GM12878 (cell line): Measurements from ENCODE around the gene CRHR2. TPM values are rescaled to one million over a fixed set of nuclear protein-coding genes. Genes with fewer than 3 reads are reported as not detected.

Experiments used
- ATAC-seq: fragments of 200-7000 bp; cut with Tn5 transposase; 3 replicates; pipeline ENCODE4 v1.9.1; 2020; ENCODE audit warnings: mild to moderate bottlenecking, moderate library complexity
- BruUV-seq: library from RNA; stranded (reverse); fragments of 400-500 nt; replicated peaks from 2 replicates; lab custom pipeline; 2021; lab: Mats Ljungman, UMichigan
- CTCF ChIA-PET: fragments of 300-600 bp; sonication (Branson Sonifier 250); formaldehyde crosslinking; extraction: SDS; loops from one replicate; lab custom pipeline; 2021; ENCODE audit warnings: inconsistent platforms; lab: Yijun Ruan, JAX
- POLR2A ChIA-PET: fragments of 350-600 bp; formaldehyde crosslinking; extraction: SDS; loops from one replicate; lab custom pipeline; 2021; ENCODE audit warnings: inconsistent platforms; lab: Charles Lee
- RAD21 ChIA-PET: fragments of 300-600 bp; sonication (Branson Sonifier 250); formaldehyde crosslinking; loops from one replicate; lab custom pipeline; 2023; ENCODE audit warnings: antibody characterized with exemption; ENCODE audit not compliant: unreplicated experiment; lab: Charles Lee
- SMC1A ChIA-PET: fragments of 300-600 bp; sonication (Branson Sonifier 250); formaldehyde crosslinking; loops from one replicate; lab custom pipeline; 2023; ENCODE audit not compliant: unreplicated experiment, uncharacterized antibody; lab: Charles Lee
- DNase-seq: peaks from one replicate; pipeline ENCODE4 v3.0.0-alpha.2; 2011; ENCODE audit warnings: low read depth, low spot score
- FAIRE-seq: peaks from 3 replicates; lab custom pipeline; 2011; peaks lifted over from hg19 to GRCh38; lab: Jason Lieb, UNC
- H2AFZ ChIP-seq: 2 replicates; pipeline ENCODE4 v1.6.0; 2011; ENCODE audit warnings: low read depth, low read length, control low read depth; ENCODE audit not compliant: control insufficient read depth
- H3K27ac ChIP-seq: 2 replicates; pipeline ENCODE4 v1.5.1; 2011; ENCODE audit warnings: control low read depth; ENCODE audit not compliant: control insufficient read depth, insufficient read depth
- H3K27me3 ChIP-seq, 2 experiments: replicated peaks in 1 of 2; 2 replicates each; pipeline versions ENCODE4 v1.6.0 to v1.6.1; 2011; ENCODE audit warnings: low read length in 1 of 2; ENCODE audit not compliant: control insufficient read depth in 2 of 2, insufficient read depth in 2 of 2
- H3K36me3 ChIP-seq, 2 experiments: 2 replicates each; pipeline ENCODE4 v1.5.1; 2011; ENCODE audit warnings: low read length in 1 of 2; ENCODE audit not compliant: control insufficient read depth in 2 of 2, insufficient read depth in 2 of 2
- H3K4me1 ChIP-seq: 2 replicates; pipeline ENCODE4 v1.6.1; 2011; ENCODE audit warnings: mild to moderate bottlenecking, low read length, moderate library complexity, mixed read lengths; ENCODE audit not compliant: control insufficient read depth, insufficient read depth
- H3K4me2 ChIP-seq: 2 replicates; pipeline ENCODE4 v1.6.0; 2011; ENCODE audit warnings: control low read depth; ENCODE audit not compliant: control insufficient read depth, insufficient read depth
- H3K4me3 ChIP-seq: fragments of 200-600 bp; sonication (generic); 2 replicates; pipeline ENCODE4 v1.5.1; 2016
- H3K79me2 ChIP-seq: 2 replicates; pipeline ENCODE4 v1.6.0; 2011; ENCODE audit warnings: low read length; ENCODE audit not compliant: control insufficient read depth, insufficient read depth
- H3K9ac ChIP-seq: 2 replicates; pipeline ENCODE4 v1.8.0; 2011; ENCODE audit warnings: low read length, control low read depth, mixed read lengths; ENCODE audit not compliant: control insufficient read depth, insufficient read depth
- H3K9me3 ChIP-seq: replicated peaks from 3 replicates; pipeline ENCODE4 v1.5.1; 2011; ENCODE audit warnings: mild to moderate bottlenecking, low read length; ENCODE audit not compliant: control insufficient read depth, insufficient read depth
- H4K20me1 ChIP-seq: 2 replicates; pipeline ENCODE4 v1.6.0; 2011; ENCODE audit not compliant: control insufficient read depth, insufficient read depth
- GATAD2B ChIP-seq: fragments of 450-650 bp; conservative IDR thresholded peaks from 2 replicates; pipeline ENCODE4 v1.6.1; 2017; ENCODE audit warnings: low read depth, mild to moderate bottlenecking, moderate library complexity
- HCFC1 ChIP-seq: fragments of 150-350 bp; IDR thresholded peaks from 2 replicates; pipeline ENCODE4 v1.6.1; 2014; ENCODE audit warnings: low read length
- KLF5 ChIP-seq: fragments of 450-650 bp; IDR thresholded peaks from 2 replicates; pipeline ENCODE4 v1.6.1; 2014; ENCODE audit warnings: mild to moderate bottlenecking; ENCODE audit not compliant: partially characterized antibody
- MEF2B ChIP-seq: fragments of 450-650 bp; IDR thresholded peaks from 2 replicates; pipeline ENCODE4 v1.6.1; 2018; ENCODE audit warnings: mild to moderate bottlenecking, moderate library complexity; ENCODE audit not compliant: partially characterized antibody, poor library complexity, severe bottlenecking
- NRF1 ChIP-seq: conservative IDR thresholded peaks from 2 replicates; pipeline ENCODE4 v1.6.1; 2011; ENCODE audit warnings: mild to moderate bottlenecking, low read depth, low read length, improper control_type of control experiment
- PAX8 ChIP-seq: fragments of 450-650 bp; IDR thresholded peaks from 2 replicates; pipeline ENCODE4 v1.6.1; 2017; ENCODE audit warnings: mild to moderate bottlenecking, moderate library complexity
- POLR2AphosphoS2 ChIP-seq: IDR thresholded peaks from 2 replicates; pipeline ENCODE4 v1.6.1; 2011; ENCODE audit warnings: low read depth, mild to moderate bottlenecking, low read length, improper control_type of control experiment, moderate library complexity
- SIN3A ChIP-seq: IDR thresholded peaks from 2 replicates; pipeline ENCODE4 v1.6.1; 2012; ENCODE audit warnings: low read depth, low read length, improper control_type of control experiment
- SUZ12 ChIP-seq: fragments of 200-600 bp; sonication (generic); IDR thresholded peaks from one replicate; pipeline ENCODE4 v1.6.1; 2018; ENCODE audit warnings: antibody characterized with exemption, mild to moderate bottlenecking; ENCODE audit not compliant: unreplicated experiment
- WRNIP1 ChIP-seq: IDR thresholded peaks from 2 replicates; pipeline ENCODE4 v1.6.1; 2011; ENCODE audit warnings: low read depth, low read length, improper control_type of control experiment, borderline replicate concordance
- ZNF384 ChIP-seq: IDR thresholded peaks from 2 replicates; pipeline ENCODE4 v1.6.1; 2012; ENCODE audit warnings: low read depth, mild to moderate bottlenecking, low read length, improper control_type of control experiment, borderline replicate concordance
- WGBS: methylation state at CpG from one replicate; pipeline ENCODE4 v1.1.6; 2016; ENCODE audit warnings: low lambda C conversion rate; ENCODE audit not compliant: insufficient replicate concordance, insufficient coverage; ENCODE audit errors: missing lambda C conversion rate; 5-methylcytosine and 5-hydroxymethylcytosine counted together
- in situ Hi-C: fragments of 300-500 bp; cut with MboI; formaldehyde crosslinking; loops from 9 replicates; pipeline ENCODE4 v1.14.3; 2018; ENCODE audit warnings: mixed read lengths
- intact Hi-C: fragments of 100-400 bp; cut with micrococcal nuclease; formaldehyde crosslinking; loops from one replicate; pipeline ENCODE4 v1.14.2; 2022; ENCODE audit not compliant: unreplicated experiment
- polyA plus RNA-seq, 11 experiments: library from polyadenylated mRNA; depleted of rRNA in 4 of 11; unstranded in 6 of 11; stranded (reverse) in 5 of 11; fragments of >200 nt; fragmentation: Nextera tagmentation in 4 of 11; fragmentation: Illumina TruSeq in 1 of 11; extraction: Ambion mirVana in 4 of 11; extraction: Trizol in 1 of 11; gene quantifications; 1 replicate in 1 of 11; 2 replicates in 10 of 11; pipeline versions ENCODE4 v1.2.1 to v1.2.3, GENCODE V29; 2011 to 2016; ENCODE audit warnings: inconsistent platforms in 2 of 11, missing spikeins in 2 of 11, low read depth in 1 of 11
- total RNA-seq, 4 experiments: library from RNA; depleted of rRNA in 3 of 4; stranded (reverse); fragments of >200 nt in 3 of 4; fragmentation: Illumina TruSeq in 1 of 4; extraction: Trizol in 1 of 4; gene quantifications; 2 replicates each; pipeline versions ENCODE4 v1.2.1 to v1.2.3, GENCODE V29; 2013 to 2021
- TF ChIP-seq, protein P1 (sequence below): IDR thresholded peaks from 2 replicates; pipeline ENCODE4 v1.6.1; 2011; ENCODE audit warnings: borderline replicate concordance, low read depth, mild to moderate bottlenecking, moderate library complexity, mixed read lengths, low read length; ENCODE audit not compliant: insufficient read depth; ENCODE audit errors: extremely low read length
- TF ChIP-seq, protein P2 (sequence below): fragments of 150-350 bp; IDR thresholded peaks from 2 replicates; pipeline ENCODE4 v1.6.1; 2014; ENCODE audit warnings: mild to moderate bottlenecking, low read depth, low read length

Gene CRHR2
- total and polyA plus RNA-seq, 10 of the 15 experiments (the other 5 are each of a cell fraction or from before 2014, with no cell fraction given), result not detected

DNA sequence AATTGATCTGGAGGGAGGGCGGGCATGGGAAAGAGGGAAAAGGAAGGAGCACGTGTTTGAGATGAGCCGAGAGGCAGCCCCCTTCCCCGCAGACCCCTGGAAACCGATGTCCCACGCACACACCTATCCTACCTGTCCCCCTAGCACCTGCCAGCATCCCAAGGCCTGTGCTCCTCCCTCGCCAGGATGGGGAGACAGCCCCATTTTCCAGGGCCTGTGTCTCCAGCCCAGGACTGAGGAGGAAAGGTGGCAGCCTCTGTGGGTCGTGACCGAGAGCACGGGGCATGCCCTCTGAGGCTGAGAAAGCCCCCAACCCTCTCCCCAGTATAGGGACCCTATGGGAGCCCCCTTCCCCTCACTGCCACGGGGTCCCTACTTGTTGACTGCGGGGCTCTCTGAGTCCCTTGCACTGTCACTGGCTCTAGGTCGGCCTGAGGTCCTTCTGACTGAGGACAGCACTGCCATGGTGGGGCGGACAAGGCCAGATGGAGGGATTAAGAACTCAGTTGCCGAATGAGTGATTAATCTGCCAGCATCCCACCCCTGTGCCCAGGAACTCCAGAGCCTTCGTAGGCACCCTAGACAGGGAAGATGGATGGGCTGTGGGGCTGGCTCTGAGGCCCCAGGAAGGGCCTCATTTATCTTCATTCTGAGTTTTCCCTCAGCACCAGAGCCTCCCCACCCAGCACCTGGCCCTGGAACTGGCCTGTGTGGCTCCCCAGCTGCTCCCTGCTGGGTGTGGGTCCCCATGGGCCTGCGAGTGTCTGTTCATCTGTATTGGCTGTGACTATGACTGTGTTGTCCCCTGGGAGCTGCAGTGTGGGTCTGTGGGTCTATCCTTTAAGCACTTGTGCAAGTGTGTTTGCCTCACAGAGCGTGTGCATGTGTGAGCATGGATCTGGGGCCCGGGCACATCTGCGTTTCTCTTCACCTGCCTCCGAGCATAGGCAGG lies 26.0 kb downstream of the CRHR2 start (continued):
- no peak for TF ChIP-seq WRNIP1
- TF ChIP-seq, protein P1, sequence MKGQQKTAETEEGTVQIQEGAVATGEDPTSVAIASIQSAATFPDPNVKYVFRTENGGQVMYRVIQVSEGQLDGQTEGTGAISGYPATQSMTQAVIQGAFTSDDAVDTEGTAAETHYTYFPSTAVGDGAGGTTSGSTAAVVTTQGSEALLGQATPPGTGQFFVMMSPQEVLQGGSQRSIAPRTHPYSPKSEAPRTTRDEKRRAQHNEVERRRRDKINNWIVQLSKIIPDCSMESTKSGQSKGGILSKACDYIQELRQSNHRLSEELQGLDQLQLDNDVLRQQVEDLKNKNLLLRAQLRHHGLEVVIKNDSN, result no peak

DNA sequence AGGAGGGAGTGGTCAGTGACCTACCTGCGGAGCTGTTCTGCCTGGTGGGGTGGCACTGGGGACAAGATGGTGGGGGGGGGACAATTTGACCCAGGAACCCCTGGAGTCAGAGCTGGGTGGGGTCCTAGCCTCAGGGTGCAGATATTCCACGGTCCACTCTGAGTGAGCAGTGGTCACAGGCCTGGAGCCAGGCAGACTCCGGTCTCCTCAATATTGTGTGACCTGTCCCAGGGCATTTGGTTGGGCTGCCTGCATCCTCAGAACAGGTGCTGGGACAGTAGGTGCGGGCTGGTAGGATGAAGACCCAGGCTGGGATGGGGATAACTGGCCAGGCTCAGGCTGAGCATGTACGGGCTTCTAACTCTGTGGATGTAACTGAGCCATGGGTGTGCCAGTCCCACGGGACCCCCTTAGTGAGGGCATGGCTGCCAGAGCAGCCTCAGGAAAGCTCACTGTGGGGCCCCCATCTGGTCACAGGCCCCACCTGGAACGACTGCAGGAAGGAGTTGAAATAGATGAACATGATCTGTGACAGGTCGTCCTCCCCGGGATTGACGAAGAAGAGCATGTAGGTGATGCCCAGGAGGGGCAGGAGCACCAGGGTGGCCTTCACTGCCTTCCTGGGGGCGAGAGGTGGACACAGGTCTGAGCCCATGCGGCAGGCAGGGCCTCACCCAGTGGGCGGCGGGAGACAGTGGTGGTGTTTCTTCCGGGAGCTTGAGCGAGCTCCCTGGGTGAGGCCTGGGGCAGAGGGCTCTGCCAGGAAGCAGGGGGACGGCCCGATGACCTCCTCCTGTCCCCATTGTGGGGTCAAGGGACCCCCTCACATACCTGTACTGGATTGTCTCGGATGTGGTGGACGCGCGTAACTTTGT lies 26.9 kb downstream of the CRHR2 start:
- Histone ChIP-seq H3K4me3 (no peak overlapping the region), H3K9me3 (no peaks in the 10 kb centered on the region), H3K4me1 (no peaks in the 10 kb centered on the region), H3K27ac (no peak overlapping the region), H3K9ac (no peak overlapping the region), H3K27me3 (no peaks in the 10 kb centered on the region), H3K4me2 (no peak overlapping the region), H2AFZ (no peak overlapping the region), H3K79me2 (no peaks in the 10 kb centered on the region), H4K20me1 (no peaks in the 10 kb centered on the region), H3K36me3 (no peaks in the 10 kb centered on the region; a peak in 1 of 4 replicates)
- SMC1A ChIA-PET, result no interaction called here
- CTCF ChIA-PET, result no interaction called here
- POLR2A ChIA-PET, result no interaction called here
- 60% methylated on average over 22 of the region's 22 CpGs for WGBS
- intact Hi-C loops (no loop called here), in situ Hi-C loops (no loop called here)
- no TSS peak for BruUV-seq
- ATAC-seq (no peak), FAIRE-seq (no peak), DNase-seq (no peak)
- RAD21 ChIA-PET, result no interaction called here
- TF ChIP-seq HCFC1 (no peak), SUZ12 (no peak), POLR2AphosphoS2 (no peak), NRF1 (no peak), PAX8 (no peak), SIN3A (no peak), ZNF384 (no peak), KLF5 (no peak), MEF2B (no peak), GATAD2B (no peak)
- TF ChIP-seq, protein P2, sequence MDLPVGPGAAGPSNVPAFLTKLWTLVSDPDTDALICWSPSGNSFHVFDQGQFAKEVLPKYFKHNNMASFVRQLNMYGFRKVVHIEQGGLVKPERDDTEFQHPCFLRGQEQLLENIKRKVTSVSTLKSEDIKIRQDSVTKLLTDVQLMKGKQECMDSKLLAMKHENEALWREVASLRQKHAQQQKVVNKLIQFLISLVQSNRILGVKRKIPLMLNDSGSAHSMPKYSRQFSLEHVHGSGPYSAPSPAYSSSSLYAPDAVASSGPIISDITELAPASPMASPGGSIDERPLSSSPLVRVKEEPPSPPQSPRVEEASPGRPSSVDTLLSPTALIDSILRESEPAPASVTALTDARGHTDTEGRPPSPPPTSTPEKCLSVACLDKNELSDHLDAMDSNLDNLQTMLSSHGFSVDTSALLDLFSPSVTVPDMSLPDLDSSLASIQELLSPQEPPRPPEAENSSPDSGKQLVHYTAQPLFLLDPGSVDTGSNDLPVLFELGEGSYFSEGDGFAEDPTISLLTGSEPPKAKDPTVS, result no peak
